ENCODE data around the gene HOXC12.
A peak's percentile ranks its signal among the peaks of the same experiment; 100 is the strongest.

The HOXC12 gene

GRCh38 chr12:53954694-53955035 lies at the start of gene HOXC12:
TSS of gene HOXC12 (plus strand) at chr12:53954903. CDS start at chr12:53954930, 27 bp downstream.
- Histone ChIP-seq H3K9ac (ENCODE audit: low read length) (no peak within 1 kb of the TSS), H3K4me3 (ENCODE audit: low read depth, low read length) (peak within 1 kb of the TSS; percentile 24; the same call in 1 of the 2 replicates), H3K36me3 (ENCODE audit: control insufficient read depth, insufficient read depth, low read length) (no peaks in the 10 kb centered on the region), H3K27me3 (ENCODE audit: control insufficient read depth, insufficient read depth, low read length) (peaks cover 100% of the 10 kb centered on the region), H3K4me1 (ENCODE audit: control insufficient read depth, insufficient read depth, low read length) (peaks cover 2% of the 10 kb centered on the region; the same call in 1 of the 2 replicates), H3K9me3 (ENCODE audit: control insufficient read depth, insufficient read depth, low read depth, low read length) (no peaks in the 10 kb centered on the region), H3K27ac (ENCODE audit: low read depth, low read length) (no peak within 1 kb of the TSS)

GRCh38 chr12:53907103-53907502 lies 47.6 kb upstream of the HOXC12 start:
- Histone ChIP-seq H3K4me3 (ENCODE audit: low read depth, low read length) (no peak overlapping the region), H3K27ac (ENCODE audit: low read depth, low read length) (no peak overlapping the region), H3K4me1 (ENCODE audit: control insufficient read depth, insufficient read depth, low read length) (no peaks in the 10 kb centered on the region), H3K27me3 (ENCODE audit: control insufficient read depth, insufficient read depth, low read length) (peaks cover 74% of the 10 kb centered on the region), H3K36me3 (ENCODE audit: control insufficient read depth, insufficient read depth, low read length) (no peaks in the 10 kb centered on the region), H3K9ac (ENCODE audit: low read length) (no peak overlapping the region), H3K9me3 (ENCODE audit: control insufficient read depth, insufficient read depth, low read depth, low read length) (no peaks in the 10 kb centered on the region)

GRCh38 chr12:53916788-53917655 lies 37.7 kb upstream of the HOXC12 start:
- no peak overlapping the region for H3K9ac ChIP-seq (ENCODE audit: low read length)
- H3K36me3 ChIP-seq (ENCODE audit: control insufficient read depth, insufficient read depth, low read length): no peaks in the 10 kb centered on the region
- no peaks in the 10 kb centered on the region for H3K9me3 ChIP-seq (ENCODE audit: control insufficient read depth, insufficient read depth, low read depth, low read length)
- H3K4me1 ChIP-seq (ENCODE audit: control insufficient read depth, insufficient read depth, low read length): no peaks in the 10 kb centered on the region
- no peak overlapping the region for H3K27ac ChIP-seq (ENCODE audit: low read depth, low read length)
- no peak overlapping the region for H3K4me3 ChIP-seq (ENCODE audit: low read depth, low read length)
- H3K27me3 ChIP-seq (ENCODE audit: control insufficient read depth, insufficient read depth, low read length): peaks cover 86% of the 10 kb centered on the region

GRCh38 chr12:53924521-53925405 lies 29.9 kb upstream of the HOXC12 start:
- Histone ChIP-seq H3K9ac (ENCODE audit: low read length) (no peak overlapping the region), H3K9me3 (ENCODE audit: control insufficient read depth, insufficient read depth, low read depth, low read length) (no peaks in the 10 kb centered on the region), H3K27me3 (ENCODE audit: control insufficient read depth, insufficient read depth, low read length) (peaks cover 100% of the 10 kb centered on the region), H3K27ac (ENCODE audit: low read depth, low read length) (no peak overlapping the region), H3K4me3 (ENCODE audit: low read depth, low read length) (no peak overlapping the region), H3K36me3 (ENCODE audit: control insufficient read depth, insufficient read depth, low read length) (no peaks in the 10 kb centered on the region), H3K4me1 (ENCODE audit: control insufficient read depth, insufficient read depth, low read length) (no peaks in the 10 kb centered on the region)

- Histone ChIP-seq H3K4me3 (ENCODE audit: low read depth, low read length) (no peak overlapping the region), H3K36me3 (ENCODE audit: control insufficient read depth, insufficient read depth, low read length) (no peaks in the 10 kb centered on the region), H3K9ac (ENCODE audit: low read length) (no peak overlapping the region), H3K9me3 (ENCODE audit: control insufficient read depth, insufficient read depth, low read depth, low read length) (no peaks in the 10 kb centered on the region), H3K27ac (ENCODE audit: low read depth, low read length) (no peak overlapping the region), H3K27me3 (ENCODE audit: control insufficient read depth, insufficient read depth, low read length) (peaks cover 100% of the 10 kb centered on the region), H3K4me1 (ENCODE audit: control insufficient read depth, insufficient read depth, low read length) (no peaks in the 10 kb centered on the region)
Measured at GRCh38 chr12:53927220-53928029, 27.3 kb upstream of the HOXC12 start.

- Histone ChIP-seq H3K4me3 (ENCODE audit: low read depth, low read length) (no peak overlapping the region), H3K36me3 (ENCODE audit: control insufficient read depth, insufficient read depth, low read length) (no peaks in the 10 kb centered on the region), H3K27me3 (ENCODE audit: control insufficient read depth, insufficient read depth, low read length) (peaks cover 100% of the 10 kb centered on the region), H3K27ac (ENCODE audit: low read depth, low read length) (no peak overlapping the region), H3K9ac (ENCODE audit: low read length) (no peak overlapping the region), H3K4me1 (ENCODE audit: control insufficient read depth, insufficient read depth, low read length) (no peaks in the 10 kb centered on the region), H3K9me3 (ENCODE audit: control insufficient read depth, insufficient read depth, low read depth, low read length) (no peaks in the 10 kb centered on the region)
Measured at GRCh38 chr12:53928054-53928835, 26.5 kb upstream of the HOXC12 start.

GRCh38 chr12:53929527-53929926 lies 25.2 kb upstream of the HOXC12 start:
- H3K9me3 ChIP-seq (ENCODE audit: control insufficient read depth, insufficient read depth, low read depth, low read length): no peaks in the 10 kb centered on the region
- H3K4me3 ChIP-seq (ENCODE audit: low read depth, low read length): no peak overlapping the region
- no peak overlapping the region for H3K9ac ChIP-seq (ENCODE audit: low read length)
- peaks cover 100% of the 10 kb centered on the region for H3K27me3 ChIP-seq (ENCODE audit: control insufficient read depth, insufficient read depth, low read length)
- no peaks in the 10 kb centered on the region for H3K36me3 ChIP-seq (ENCODE audit: control insufficient read depth, insufficient read depth, low read length)
- H3K27ac ChIP-seq (ENCODE audit: low read depth, low read length): no peak overlapping the region
- no peaks in the 10 kb centered on the region for H3K4me1 ChIP-seq (ENCODE audit: control insufficient read depth, insufficient read depth, low read length)

- H3K4me3 ChIP-seq (ENCODE audit: low read depth, low read length): no peak overlapping the region
- no peak overlapping the region for H3K9ac ChIP-seq (ENCODE audit: low read length)
- no peaks in the 10 kb centered on the region for H3K4me1 ChIP-seq (ENCODE audit: control insufficient read depth, insufficient read depth, low read length)
- peaks cover 100% of the 10 kb centered on the region for H3K27me3 ChIP-seq (ENCODE audit: control insufficient read depth, insufficient read depth, low read length)
- no peaks in the 10 kb centered on the region for H3K9me3 ChIP-seq (ENCODE audit: control insufficient read depth, insufficient read depth, low read depth, low read length)
- H3K36me3 ChIP-seq (ENCODE audit: control insufficient read depth, insufficient read depth, low read length): no peaks in the 10 kb centered on the region
- H3K27ac ChIP-seq (ENCODE audit: low read depth, low read length): no peak overlapping the region
Measured at GRCh38 chr12:53930591-53931255, 24.0 kb upstream of the HOXC12 start.

GRCh38 chr12:53931844-53932581 lies 22.7 kb upstream of the HOXC12 start:
- Histone ChIP-seq H3K4me1 (ENCODE audit: control insufficient read depth, insufficient read depth, low read length) (no peaks in the 10 kb centered on the region), H3K9ac (ENCODE audit: low read length) (no peak overlapping the region), H3K27ac (ENCODE audit: low read depth, low read length) (no peak overlapping the region), H3K36me3 (ENCODE audit: control insufficient read depth, insufficient read depth, low read length) (no peaks in the 10 kb centered on the region), H3K27me3 (ENCODE audit: control insufficient read depth, insufficient read depth, low read length) (peaks cover 100% of the 10 kb centered on the region), H3K9me3 (ENCODE audit: control insufficient read depth, insufficient read depth, low read depth, low read length) (no peaks in the 10 kb centered on the region), H3K4me3 (ENCODE audit: low read depth, low read length) (no peak overlapping the region)

All from HUES6 (cell line).